ENCODE data around the gene NT5M. TPM values are rescaled to one million over a fixed set of nuclear protein-coding genes. Genes with fewer than 3 reads are reported as not detected.

Gene NT5M
- total RNA-seq, 1 experiment from 2014 or later = 6.6 TPM

DNA sequence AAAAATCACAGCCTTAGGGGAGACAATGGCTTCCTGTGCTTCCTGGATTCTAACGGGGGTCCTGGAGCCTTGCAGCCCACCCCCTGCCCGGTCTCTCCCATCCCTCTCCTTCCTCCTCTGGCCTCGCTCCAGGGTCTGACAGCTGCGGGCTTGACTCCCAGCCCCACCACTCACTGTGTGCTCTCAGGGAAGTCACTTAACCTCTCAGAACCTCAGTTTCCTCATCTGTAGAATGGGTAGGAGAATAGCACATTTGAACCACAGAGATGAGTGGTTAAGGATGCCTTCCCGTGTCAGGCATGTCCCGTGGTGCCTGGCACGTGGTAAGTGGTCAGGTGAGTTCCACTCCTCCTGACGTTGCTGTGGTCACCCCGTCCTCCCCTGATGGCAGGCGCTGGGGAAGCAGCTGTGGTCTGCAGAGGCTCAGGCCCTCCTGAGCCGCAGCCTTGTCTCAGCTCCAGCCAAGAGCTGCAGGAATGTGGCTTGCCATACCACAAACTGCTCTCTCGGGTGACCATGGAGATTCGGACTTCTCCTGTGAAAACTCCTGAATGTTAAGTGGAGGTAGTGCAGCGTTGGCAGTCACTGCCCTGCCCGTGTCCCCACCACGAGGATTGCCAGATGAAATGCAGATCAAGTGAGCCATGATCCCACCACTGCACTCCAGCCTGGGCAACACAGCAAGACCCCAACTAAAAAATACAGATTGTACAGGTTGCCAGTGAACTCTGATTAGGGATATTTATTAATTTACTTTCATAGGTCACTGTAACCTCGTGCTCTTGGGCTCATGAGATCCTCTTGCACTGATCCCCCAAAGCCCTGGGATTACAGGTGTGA is 85.7 kb downstream of the NT5M start:
- Histone ChIP-seq H3K27ac (ENCODE audit: insufficient read length, low read depth, low read length) (no peak overlapping the region), H3K23me2 (ENCODE audit: insufficient read length, low read depth, low read length, poor library complexity, severe bottlenecking) (no peaks in the 10 kb centered on the region), H3K79me2 (ENCODE audit: insufficient read depth, low read length) (no peaks in the 10 kb centered on the region), H3K4ac (ENCODE audit: low read depth, low read length) (no peak overlapping the region), H3K4me1 (ENCODE audit: insufficient read depth, low read length) (no peaks in the 10 kb centered on the region), H3K79me1 (ENCODE audit: insufficient read depth, low read depth, low read length, poor library complexity, severe bottlenecking) (no peaks in the 10 kb centered on the region), H2AK5ac (ENCODE audit: insufficient read length, low read length) (no peak overlapping the region), H3K9ac (ENCODE audit: extremely low read depth, insufficient read length, low read length) (no peak overlapping the region), H4K20me1 (ENCODE audit: control insufficient read depth, insufficient read depth, insufficient read length) (no peaks in the 10 kb centered on the region), H3K56ac (ENCODE audit: insufficient read length, low read depth, low read length) (no peak overlapping the region), H4K5ac (ENCODE audit: insufficient read length, low read depth, low read length) (no peak overlapping the region), H2BK20ac (ENCODE audit: low read depth, low read length, poor library complexity, severe bottlenecking) (no peak overlapping the region), H2AFZ (ENCODE audit: low read length) (no peak overlapping the region), H2BK5ac (ENCODE audit: insufficient read length, low read length) (no peak overlapping the region), H2BK12ac (ENCODE audit: insufficient read length, low read depth, low read length) (no peak overlapping the region), H3K4me2 (ENCODE audit: insufficient read depth, insufficient read length, low read length) (no peak overlapping the region), H4K91ac (ENCODE audit: insufficient read length, low read depth, low read length) (no peak overlapping the region), H3K9me3 (ENCODE audit: control insufficient read depth, low read depth, low read length) (no peaks in the 10 kb centered on the region), H3K18ac (ENCODE audit: insufficient read length, low read depth, low read length) (no peak overlapping the region), H2BK15ac (ENCODE audit: low read depth, low read length) (no peak overlapping the region), H3K23ac (ENCODE audit: insufficient read length, low read depth, low read length) (no peak overlapping the region), H3K14ac (ENCODE audit: insufficient read depth, low read length) (no peak overlapping the region), H3K27me3 (ENCODE audit: insufficient read depth, low read length) (no peaks in the 10 kb centered on the region), H2BK120ac (ENCODE audit: low read depth, low read length, poor library complexity, severe bottlenecking) (no peak overlapping the region), H4K8ac (replicated peaks; ENCODE audit: insufficient read length, low read depth, low read length) (no peak overlapping the region), H3T11ph (ENCODE audit: low read length) (no peak overlapping the region)
- TF ChIP-seq, protein P1, sequence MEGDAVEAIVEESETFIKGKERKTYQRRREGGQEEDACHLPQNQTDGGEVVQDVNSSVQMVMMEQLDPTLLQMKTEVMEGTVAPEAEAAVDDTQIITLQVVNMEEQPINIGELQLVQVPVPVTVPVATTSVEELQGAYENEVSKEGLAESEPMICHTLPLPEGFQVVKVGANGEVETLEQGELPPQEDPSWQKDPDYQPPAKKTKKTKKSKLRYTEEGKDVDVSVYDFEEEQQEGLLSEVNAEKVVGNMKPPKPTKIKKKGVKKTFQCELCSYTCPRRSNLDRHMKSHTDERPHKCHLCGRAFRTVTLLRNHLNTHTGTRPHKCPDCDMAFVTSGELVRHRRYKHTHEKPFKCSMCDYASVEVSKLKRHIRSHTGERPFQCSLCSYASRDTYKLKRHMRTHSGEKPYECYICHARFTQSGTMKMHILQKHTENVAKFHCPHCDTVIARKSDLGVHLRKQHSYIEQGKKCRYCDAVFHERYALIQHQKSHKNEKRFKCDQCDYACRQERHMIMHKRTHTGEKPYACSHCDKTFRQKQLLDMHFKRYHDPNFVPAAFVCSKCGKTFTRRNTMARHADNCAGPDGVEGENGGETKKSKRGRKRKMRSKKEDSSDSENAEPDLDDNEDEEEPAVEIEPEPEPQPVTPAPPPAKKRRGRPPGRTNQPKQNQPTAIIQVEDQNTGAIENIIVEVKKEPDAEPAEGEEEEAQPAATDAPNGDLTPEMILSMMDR (conservative IDR thresholded peaks at IDR 0.05) = no peak
- Mint-ChIP-seq H3K4me3 (no peak overlapping the region), H3K27ac (no peak overlapping the region), H3K9me3 (peaks cover 0 to 3% of the 10 kb centered on the region in 2 experiments; a peak in 2 of 5 replicates), H3K36me3 (ENCODE audit: insufficient read depth in 1 of 3, low read depth in 3 of 3) (peaks cover 0 to 6% (median 0%) of the 10 kb centered on the region in 3 experiments; a peak in 2 of 7 replicates), H3K27me3 (ENCODE audit: low read depth) (peaks cover 5% of the 10 kb centered on the region), H3K4me1 (0 out of 4 replicates have a peak, but pooled peaks cover 0 to 3% of the 10 kb centered on the region in 2 experiments)
- no peak for DNase-seq
- WGBS (ENCODE audit: extremely low coverage, insufficient read length, low lambda C conversion rate) = no CpG with 5 or more reads among the region's 17 CpGs

Measured in H9 (cell line).